HG02938 (cell line): Measurements from ENCODE around the gene FARP1.

Experiments used
- ATAC-seq: cut with Tn5 transposase; IDR thresholded peaks from one replicate; pipeline ENCODE4 v1.9.1; 2021; ENCODE audit warnings: mild to moderate bottlenecking, moderate library complexity; ENCODE audit not compliant: unreplicated experiment

Gene FARP1

GRCh38 chr13:98490195-98490836 lies 347.4 kb downstream of the FARP1 start:
- no peak for ATAC-seq

GRCh38 chr13:98490866-98491265 lies 348.0 kb downstream of the FARP1 start:
- ATAC-seq, result no peak

DNA sequence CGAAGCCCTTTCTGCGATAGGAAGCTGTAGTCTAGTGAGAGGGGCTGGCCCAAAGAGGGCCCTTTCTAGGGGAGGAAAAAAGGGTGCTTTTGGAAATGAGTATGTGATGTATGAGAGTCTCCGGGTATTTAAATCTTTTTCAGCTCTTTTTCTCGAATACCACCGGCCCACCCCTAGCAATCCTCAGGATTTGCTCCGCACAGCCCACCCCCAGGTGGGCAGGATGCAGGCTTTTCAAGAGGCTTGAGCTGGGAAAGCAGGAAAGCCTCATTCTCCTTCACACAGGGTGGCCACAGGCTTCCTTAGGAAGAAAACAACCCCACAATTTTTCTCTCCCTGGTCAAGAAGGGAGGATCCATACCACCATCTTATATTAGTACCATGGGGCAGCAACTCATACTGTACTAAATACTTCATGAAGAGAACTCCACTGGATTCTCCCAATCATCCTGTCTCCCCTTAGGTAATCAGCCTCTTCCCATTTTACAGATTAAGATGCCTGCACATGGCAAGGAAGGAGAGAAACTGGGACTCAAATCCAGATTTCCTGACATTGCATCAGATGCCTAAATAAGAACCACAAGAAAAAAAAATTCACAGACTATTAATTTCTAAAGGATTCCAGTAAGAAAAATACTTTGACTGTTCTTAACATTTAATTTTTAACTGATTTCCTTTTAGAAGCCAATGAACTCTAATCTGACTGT lies 349.6 kb downstream of the FARP1 start:
- no peak for ATAC-seq

GRCh38 chr13:98493042-98493712 lies 350.3 kb downstream of the FARP1 start:
- ATAC-seq, result no peak

DNA sequence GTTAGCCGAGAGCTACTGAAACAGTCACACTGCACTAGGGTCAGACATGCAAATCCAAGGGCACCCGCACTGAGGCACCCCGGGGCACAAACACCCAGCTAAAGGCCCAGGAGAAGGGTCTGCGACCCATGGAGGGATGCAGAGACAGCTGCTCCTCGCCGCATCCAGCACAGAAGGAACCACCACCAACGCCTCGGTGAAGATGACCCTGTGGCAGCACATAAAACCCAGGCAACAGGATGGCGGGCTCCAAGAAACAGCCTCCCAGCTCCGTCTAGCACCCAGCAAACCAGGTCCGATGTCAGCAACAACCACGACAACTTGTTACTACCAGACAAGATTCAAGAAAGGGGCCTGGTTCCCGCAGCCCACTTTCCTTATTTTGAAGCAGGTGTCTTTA lies 351.9 kb downstream of the FARP1 start:
- ATAC-seq, result no peak

- no peak for ATAC-seq
Observed at GRCh38 chr13:98495627-98496478, 353.0 kb downstream of the FARP1 start.

DNA sequence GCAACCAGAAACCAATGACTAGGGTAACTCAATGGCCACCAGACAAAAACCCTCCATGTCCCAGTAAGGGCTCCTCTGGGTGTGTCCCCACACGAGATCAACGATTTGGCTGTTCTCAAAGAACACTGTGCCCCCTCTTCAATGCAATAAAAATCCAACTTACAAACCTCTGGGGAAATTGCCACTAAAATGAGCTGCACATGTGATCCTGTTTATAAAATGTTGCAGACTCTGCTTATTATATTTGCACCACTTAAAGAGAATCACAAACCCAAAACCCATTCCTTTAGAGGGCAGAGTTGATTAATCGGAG lies 353.5 kb downstream of the FARP1 start:
- ATAC-seq, result no peak

DNA sequence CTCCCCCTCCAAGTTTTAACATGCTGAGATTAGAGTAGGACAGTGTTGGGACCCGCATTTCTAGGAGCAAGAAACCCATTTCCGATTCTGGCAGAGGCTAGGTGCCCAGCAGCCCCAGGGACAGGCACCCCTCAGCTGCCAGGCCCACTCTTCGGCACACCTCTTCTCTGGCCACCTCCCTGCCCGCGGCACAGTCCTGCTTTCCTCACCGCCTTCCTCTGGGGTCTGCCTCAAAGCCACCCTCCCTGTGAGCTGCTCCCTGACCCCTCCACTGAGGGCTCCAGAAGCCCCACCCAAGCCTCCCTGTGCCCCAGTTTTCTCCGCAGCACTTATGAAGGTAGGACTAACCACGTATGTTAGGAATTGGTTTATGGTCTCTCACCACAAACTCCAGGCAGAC lies 354.1 kb downstream of the FARP1 start:
- no peak for ATAC-seq

GRCh38 chr13:98500963-98501421 lies 358.1 kb downstream of the FARP1 start:
- ATAC-seq, result peak; percentile 71

GRCh38 chr13:98503175-98504028 lies 360.5 kb downstream of the FARP1 start:
- ATAC-seq, result no peak

GRCh38 chr13:98504029-98504351 lies 361.1 kb downstream of the FARP1 start:
- no peak for ATAC-seq

DNA sequence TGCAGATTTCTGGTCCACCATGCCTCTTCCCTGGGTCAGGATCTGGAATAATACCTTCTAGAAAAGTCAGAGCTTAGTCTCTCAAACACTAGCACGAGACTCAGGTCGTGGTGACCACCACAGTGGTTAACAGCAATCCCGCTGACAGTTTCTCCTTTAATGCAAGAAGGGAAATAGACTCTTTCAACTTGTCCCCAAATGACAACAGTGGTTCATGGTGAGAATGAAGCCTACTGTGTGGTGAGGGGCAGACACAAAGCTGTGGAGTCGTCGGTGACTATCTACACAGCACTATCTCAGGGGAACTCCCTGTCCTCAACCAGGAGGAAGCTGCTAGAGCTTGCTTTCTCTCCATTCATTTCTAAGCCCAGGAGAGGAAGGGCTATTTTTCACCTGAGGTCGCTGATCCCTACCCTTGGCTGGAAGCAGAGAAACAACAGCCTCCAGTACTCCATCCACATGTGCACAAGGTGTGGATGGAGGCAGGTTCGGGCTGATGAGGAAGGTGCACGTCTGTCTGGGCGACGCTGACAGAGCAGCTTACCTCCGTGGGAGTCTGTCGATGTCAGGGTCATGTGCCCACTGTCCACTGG lies 361.6 kb downstream of the FARP1 start:
- peak; percentile 42 for ATAC-seq
